HUES48 (cell line): ENCODE data around the gene KIAA1217.

Source experiments
- H3K27ac ChIP-seq: one replicate; pipeline ENCODE4 v1.7.0; 2013; ENCODE audit warnings: low read depth, low read length, inconsistent platforms
- H3K27me3 ChIP-seq: 2 replicates; pipeline ENCODE4 v1.6.1; 2013; ENCODE audit warnings: mild to moderate bottlenecking, low read length; ENCODE audit not compliant: control insufficient read depth, insufficient read depth
- H3K36me3 ChIP-seq: 2 replicates; pipeline ENCODE4 v1.6.1; 2013; ENCODE audit warnings: low read length; ENCODE audit not compliant: control insufficient read depth, insufficient read depth
- H3K4me1 ChIP-seq: 2 replicates; pipeline ENCODE4 v1.6.1; 2013; ENCODE audit warnings: mild to moderate bottlenecking, low read length; ENCODE audit not compliant: control insufficient read depth, insufficient read depth
- H3K4me3 ChIP-seq: 2 replicates; pipeline ENCODE4 v1.5.1; 2013; ENCODE audit warnings: mild to moderate bottlenecking, low read depth, low read length
- H3K9ac ChIP-seq: 2 replicates; pipeline ENCODE4 v1.6.1; 2013; ENCODE audit warnings: mild to moderate bottlenecking, low read depth, low read length, moderate library complexity
- H3K9me3 ChIP-seq: 2 replicates; pipeline ENCODE4 v1.6.1; 2013; ENCODE audit warnings: low read length; ENCODE audit not compliant: control insufficient read depth, insufficient read depth

Gene KIAA1217

DNA sequence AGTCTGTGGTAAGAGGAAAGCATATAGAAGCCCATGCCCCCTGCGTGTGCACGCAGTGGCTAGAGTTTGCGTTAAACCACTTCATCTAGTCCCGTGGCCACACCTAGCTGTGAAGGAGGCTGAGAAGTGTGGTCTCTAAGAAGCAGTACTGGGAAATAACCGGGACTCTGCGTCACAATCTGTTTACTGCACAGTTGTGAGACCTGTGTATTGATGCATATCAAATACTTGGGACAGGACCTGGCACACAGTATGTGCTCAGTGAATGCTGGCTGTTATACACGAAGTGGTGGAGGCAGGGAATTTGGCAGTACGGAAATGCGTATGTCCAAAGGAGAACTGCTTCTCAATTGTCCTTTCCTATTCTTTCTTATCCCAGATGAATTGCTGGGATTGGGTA lies 365.2 kb downstream of the KIAA1217 start:
- Histone ChIP-seq H3K27ac (no peak overlapping the region), H3K9ac (no peak overlapping the region), H3K4me3 (no peak overlapping the region), H3K9me3 (no peaks in the 10 kb centered on the region), H3K4me1 (no peaks in the 10 kb centered on the region), H3K36me3 (no peaks in the 10 kb centered on the region), H3K27me3 (no peaks in the 10 kb centered on the region)

DNA sequence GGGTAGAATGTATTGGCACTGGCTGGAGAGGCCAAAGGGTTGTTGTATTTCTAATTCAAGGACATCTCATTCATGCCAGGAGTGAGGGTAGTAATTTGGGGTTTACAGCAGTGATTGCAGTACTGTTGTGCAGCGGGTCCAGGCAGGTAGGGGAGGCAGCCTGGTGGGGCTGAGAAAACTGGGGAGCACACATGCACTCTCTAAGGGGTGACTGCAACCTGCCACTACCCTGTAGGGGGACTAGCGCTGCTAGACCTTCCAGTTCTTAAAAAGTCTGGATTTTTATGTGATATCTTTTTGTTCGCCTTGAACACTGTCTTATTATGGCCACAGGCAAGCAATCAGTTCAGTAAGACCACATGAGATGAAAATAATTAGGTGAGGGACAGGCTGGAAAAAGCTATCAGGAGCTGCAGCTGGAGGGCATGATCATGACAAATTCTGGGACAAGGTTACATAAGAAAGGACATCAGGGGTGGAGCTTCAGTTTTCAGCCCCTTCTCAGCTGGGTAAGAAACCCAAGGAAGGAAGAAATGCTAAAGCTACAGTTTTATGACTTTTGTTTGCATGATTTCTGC lies 365.7 kb downstream of the KIAA1217 start:
- Histone ChIP-seq H3K9ac (no peak overlapping the region), H3K9me3 (no peaks in the 10 kb centered on the region), H3K4me3 (no peak overlapping the region), H3K27ac (no peak overlapping the region), H3K36me3 (no peaks in the 10 kb centered on the region), H3K4me1 (peaks cover 1% of the 10 kb centered on the region; the same call in 1 of the 2 replicates), H3K27me3 (no peaks in the 10 kb centered on the region)

DNA sequence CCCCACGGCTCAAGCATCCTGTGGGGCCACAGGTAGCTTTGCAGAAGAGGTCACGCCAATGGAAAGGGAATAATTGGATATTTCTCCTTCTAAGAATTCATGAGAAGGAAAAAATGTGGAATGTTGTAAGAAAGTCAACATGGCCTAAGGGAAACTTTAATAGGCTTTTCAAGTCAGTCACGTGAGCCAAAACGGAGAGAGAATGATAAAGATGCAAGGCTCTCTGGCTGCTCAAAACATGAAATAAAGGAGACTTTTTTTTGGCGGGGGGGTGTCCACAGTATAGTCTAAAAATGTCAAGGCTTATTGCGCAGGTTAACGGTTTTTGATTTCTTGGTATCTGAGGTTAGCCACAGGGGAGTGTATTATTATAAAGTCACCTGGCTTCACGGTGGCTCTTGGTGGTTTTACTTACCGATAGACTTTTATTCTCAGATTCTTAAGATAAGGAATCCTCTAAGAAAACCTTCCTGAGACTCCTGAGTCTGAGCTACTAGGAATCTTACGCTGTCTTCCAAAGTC lies 366.6 kb downstream of the KIAA1217 start:
- Histone ChIP-seq H3K9me3 (no peaks in the 10 kb centered on the region), H3K27ac (no peak overlapping the region), H3K4me3 (no peak overlapping the region), H3K9ac (no peak overlapping the region), H3K4me1 (peaks cover 4% of the 10 kb centered on the region; the same call in 1 of the 2 replicates), H3K36me3 (no peaks in the 10 kb centered on the region), H3K27me3 (no peaks in the 10 kb centered on the region)

DNA sequence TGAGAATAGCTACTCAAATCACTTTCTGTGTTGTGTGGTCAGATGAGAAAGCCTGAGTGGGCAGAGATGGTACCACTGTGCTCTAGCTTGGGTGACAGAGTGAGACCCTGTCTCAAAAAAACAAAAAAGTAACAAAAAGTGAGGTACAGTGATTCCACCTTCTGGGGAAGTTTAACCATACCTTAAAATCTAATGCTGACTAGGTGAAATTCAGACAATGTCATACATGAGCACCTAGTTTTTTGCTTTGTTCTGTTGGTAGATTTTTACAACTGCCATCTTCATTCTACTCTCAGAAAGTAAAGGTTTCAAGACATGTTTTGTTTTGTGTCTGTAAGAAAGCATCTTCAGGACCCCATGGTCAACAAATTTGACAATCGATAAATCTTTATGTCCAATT lies 370.5 kb downstream of the KIAA1217 start:
- Histone ChIP-seq H3K9ac (no peak overlapping the region), H3K9me3 (no peaks in the 10 kb centered on the region), H3K4me1 (peaks cover 6% of the 10 kb centered on the region; the same call in 1 of the 2 replicates), H3K27me3 (no peaks in the 10 kb centered on the region), H3K36me3 (peaks cover 14% of the 10 kb centered on the region), H3K4me3 (no peak overlapping the region), H3K27ac (no peak overlapping the region)

DNA sequence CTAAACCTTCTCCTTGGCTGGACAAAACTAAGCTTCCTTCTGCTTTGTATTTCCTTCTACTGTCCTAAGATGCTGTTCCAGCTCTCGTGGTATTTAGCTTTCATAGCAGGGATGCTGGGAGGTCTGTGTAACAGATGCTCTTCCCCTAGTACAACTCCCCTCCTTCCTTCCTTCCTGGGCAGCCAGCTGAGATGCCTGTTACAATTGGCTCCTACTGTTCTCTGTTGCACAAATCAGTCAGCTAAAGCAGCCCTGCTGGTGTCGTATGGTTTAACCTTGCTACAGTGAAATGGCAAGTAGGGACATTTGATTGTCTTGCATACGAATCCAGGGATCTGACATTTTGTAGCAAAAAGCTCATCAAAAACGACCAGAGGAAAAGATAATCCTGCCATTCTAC lies 371.0 kb downstream of the KIAA1217 start:
- H3K36me3 ChIP-seq = peaks cover 14% of the 10 kb centered on the region
- peak overlapping the region; percentile 13 for H3K27ac ChIP-seq
- no peak overlapping the region for H3K4me3 ChIP-seq
- H3K4me1 ChIP-seq = peaks cover 6% of the 10 kb centered on the region; the same call in 1 of the 2 replicates
- H3K9ac ChIP-seq = no peak overlapping the region
- no peaks in the 10 kb centered on the region for H3K9me3 ChIP-seq
- no peaks in the 10 kb centered on the region for H3K27me3 ChIP-seq

DNA sequence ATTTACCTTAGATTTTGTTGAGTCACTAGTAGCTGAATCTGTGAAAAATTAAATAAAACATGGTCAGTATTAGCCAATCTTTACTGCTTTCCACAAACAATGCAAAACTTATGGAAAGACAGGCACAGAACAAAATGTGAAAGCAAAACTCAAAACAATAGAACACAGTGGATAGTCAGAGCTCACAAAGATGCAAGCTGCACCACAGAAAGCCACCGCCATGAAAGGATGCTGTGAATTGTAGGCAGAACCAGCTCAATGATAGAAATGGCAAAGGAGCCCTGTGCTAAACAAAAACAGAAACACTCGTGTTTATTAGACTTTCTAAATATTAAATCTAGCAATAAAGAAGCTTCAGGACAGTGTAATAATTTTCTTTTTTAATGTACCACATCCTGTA lies 380.3 kb downstream of the KIAA1217 start:
- H3K9me3 ChIP-seq = no peaks in the 10 kb centered on the region
- H3K4me3 ChIP-seq = no peak overlapping the region
- no peaks in the 10 kb centered on the region for H3K4me1 ChIP-seq
- no peak overlapping the region for H3K9ac ChIP-seq
- H3K36me3 ChIP-seq = peaks cover 87% of the 10 kb centered on the region
- no peak overlapping the region for H3K27ac ChIP-seq
- no peaks in the 10 kb centered on the region for H3K27me3 ChIP-seq

DNA sequence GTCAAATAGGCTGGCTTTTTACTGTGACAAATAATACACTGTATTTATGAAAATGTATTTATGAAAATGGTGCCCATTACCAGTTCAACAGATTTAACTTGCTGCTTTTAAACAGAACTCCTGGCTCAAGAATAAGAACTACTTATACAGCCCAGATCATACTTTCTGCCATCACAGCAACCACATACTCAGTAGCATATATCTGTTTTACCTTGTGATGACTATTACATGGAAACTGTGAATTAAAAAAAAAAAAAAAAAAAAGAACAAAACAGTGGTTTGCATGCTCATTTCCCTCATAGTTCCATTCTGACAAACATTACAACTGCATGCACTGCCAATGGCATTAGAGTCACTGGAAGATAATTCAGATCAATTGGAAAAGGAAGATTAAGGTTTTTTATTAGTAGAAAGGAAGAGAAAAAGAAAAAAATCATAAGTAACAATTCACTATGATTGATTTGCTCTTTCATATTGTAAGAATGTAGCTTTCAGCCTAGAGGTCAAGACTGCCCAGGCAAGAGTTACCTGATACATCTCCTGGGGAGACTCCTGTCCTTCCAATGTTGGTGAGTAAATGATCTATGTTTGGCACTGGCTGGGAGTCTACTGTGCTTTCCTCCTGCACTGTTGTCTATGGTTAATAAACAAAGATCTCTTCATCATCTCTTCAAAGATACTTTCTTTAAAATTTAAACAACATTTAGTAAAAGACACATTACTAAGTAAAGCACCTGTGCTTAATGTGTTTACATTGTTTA lies 381.9 kb downstream of the KIAA1217 start:
- H3K4me3 ChIP-seq = no peak overlapping the region
- no peaks in the 10 kb centered on the region for H3K9me3 ChIP-seq
- no peak overlapping the region for H3K27ac ChIP-seq
- peaks cover 98% of the 10 kb centered on the region for H3K36me3 ChIP-seq
- H3K4me1 ChIP-seq = no peaks in the 10 kb centered on the region
- no peaks in the 10 kb centered on the region for H3K27me3 ChIP-seq
- no peak overlapping the region for H3K9ac ChIP-seq

DNA sequence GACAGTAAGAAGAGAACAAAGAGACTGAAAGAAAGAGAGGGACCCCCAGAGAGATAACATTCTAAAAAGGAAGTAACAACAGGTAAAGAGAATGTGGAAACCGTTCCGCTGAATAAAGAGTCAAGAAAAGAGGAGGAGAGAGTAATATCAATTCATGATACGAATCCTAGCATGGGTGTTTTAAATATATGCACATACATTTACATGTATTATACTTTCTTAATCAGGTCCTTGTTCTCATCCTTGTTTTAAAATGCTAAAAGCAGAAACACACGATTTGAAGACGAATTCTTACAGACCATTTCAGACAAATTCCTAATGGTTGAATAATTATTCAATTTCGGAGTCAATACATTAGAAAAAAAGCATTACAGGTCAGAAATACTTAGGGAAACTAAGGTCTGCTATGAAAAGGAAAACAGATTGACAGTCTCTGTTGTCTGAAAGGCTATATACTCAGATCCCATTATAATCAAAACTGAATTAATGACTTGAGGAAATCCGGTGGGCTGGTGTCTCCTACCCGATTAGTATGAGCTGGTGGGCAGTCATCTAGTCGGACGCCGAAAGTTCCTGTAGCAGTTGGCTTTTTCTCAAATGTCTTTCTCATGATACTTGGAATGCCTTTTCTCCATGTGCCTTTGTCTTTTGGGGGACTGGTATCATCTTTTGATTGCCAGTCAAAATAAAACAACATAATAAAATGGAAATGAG lies 387.4 kb downstream of the KIAA1217 start:
- Histone ChIP-seq H3K4me3 (no peak overlapping the region), H3K9me3 (no peaks in the 10 kb centered on the region), H3K4me1 (no peaks in the 10 kb centered on the region), H3K27ac (no peak overlapping the region), H3K9ac (no peak overlapping the region), H3K27me3 (no peaks in the 10 kb centered on the region), H3K36me3 (peaks cover 94% of the 10 kb centered on the region)

DNA sequence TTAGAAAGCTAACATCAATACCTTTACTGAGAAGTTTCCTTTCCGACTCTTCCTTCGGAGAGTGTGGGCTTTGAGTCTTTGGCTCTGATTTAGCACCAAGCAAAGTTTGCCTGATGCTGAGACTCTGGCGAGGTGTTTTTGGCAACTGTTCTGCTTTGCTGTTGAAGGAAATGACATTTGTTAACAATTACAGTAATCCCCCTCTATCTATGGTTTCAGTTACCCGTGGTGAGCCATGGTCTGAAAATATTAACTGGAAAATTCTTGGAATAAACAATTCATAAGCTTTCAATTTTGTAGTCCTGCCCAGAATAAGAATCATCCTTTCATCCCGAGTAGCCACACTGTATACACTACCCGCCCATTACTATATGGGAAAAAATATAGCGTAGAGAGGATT lies 388.5 kb downstream of the KIAA1217 start:
- Histone ChIP-seq H3K9ac (no peak overlapping the region), H3K9me3 (no peaks in the 10 kb centered on the region), H3K4me1 (no peaks in the 10 kb centered on the region), H3K4me3 (no peak overlapping the region), H3K36me3 (peaks cover 93% of the 10 kb centered on the region), H3K27ac (no peak overlapping the region), H3K27me3 (no peaks in the 10 kb centered on the region)
